AG04449 (cell line): ENCODE results near the gene FERMT3.

Experiments
- CTCF ChIA-PET: fragments of 350-600 bp; formaldehyde crosslinking; extraction: SDS; loops from one replicate; lab custom pipeline; 2021; ENCODE audit warnings: antibody characterized with exemption; lab: Yijun Ruan, JAX
- POLR2A ChIA-PET: fragments of 400-600, 350-600 bp; formaldehyde crosslinking; extraction: SDS; loops from one replicate; lab custom pipeline; 2020; ENCODE audit warnings: antibody characterized with exemption, inconsistent platforms; lab: Yijun Ruan, JAX
- DNase-seq: peaks from one replicate; pipeline ENCODE4 v3.0.0-alpha.2; 2010; ENCODE audit warnings: low read depth, low spot score
- H3K4me3 ChIP-seq: 2 replicates; pipeline ENCODE4 v1.5.1; 2011; ENCODE audit warnings: low read depth, mild to moderate bottlenecking, control low read depth, low read length
- CTCF ChIP-seq: IDR thresholded peaks from one replicate; pipeline ENCODE4 v1.5.1; 2011; ENCODE audit warnings: mild to moderate bottlenecking, moderate library complexity, low read length, control low read depth, inconsistent platforms; ENCODE audit not compliant: insufficient read depth; ENCODE audit errors: missing control alignments

The FERMT3 gene

GRCh38 chr11:64219755-64220154 is 13.2 kb downstream of the FERMT3 start:
- ChIA-PET POLR2A (interaction anchor here (0.7 kb wide), 1 partner anchor 58 kb away, joined by 3 read pairs; no protein-coding TSS in a partner anchor), CTCF (interaction anchor here (1.2 to 9.1 kb wide), 2 partner anchors 15 to 32 kb away, joined by 3 to 86 read pairs; partner anchors contain the start of gene FERMT3)
- no peak for DNase-seq
- TF ChIP-seq CTCF: no peak
- no peak overlapping the region for H3K4me3 ChIP-seq

- H3K4me3 ChIP-seq: no peak overlapping the region
- no peak for DNase-seq
- CTCF ChIA-PET: interaction anchor here (1.2 to 9.1 kb wide), 2 partner anchors 15 to 32 kb away, joined by 3 to 86 read pairs; partner anchors contain the start of gene FERMT3
- no peak for TF ChIP-seq CTCF
- POLR2A ChIA-PET: no interaction called here
Measured at GRCh38 chr11:64220271-64220670, 13.8 kb downstream of the FERMT3 start.

GRCh38 chr11:64220798-64221197 is 14.3 kb downstream of the FERMT3 start:
- ChIA-PET CTCF (interaction anchor here (1.2 to 9.1 kb wide), 2 partner anchors 16 to 31 kb away, joined by 3 to 86 read pairs; partner anchors contain the start of gene FERMT3), POLR2A (no interaction called here)
- TF ChIP-seq CTCF: no peak
- H3K4me3 ChIP-seq: no peak overlapping the region
- DNase-seq: no peak

- CTCF ChIA-PET: interaction anchor here (0.5 to 5.2 kb wide), 3 partner anchors 15 to 82 kb away, joined by 3 to 56 read pairs (median 10); partner anchors contain the start of gene FERMT3
- no peak for DNase-seq
- H3K4me3 ChIP-seq: no peak overlapping the region
- POLR2A ChIA-PET: no interaction called here
- no peak for TF ChIP-seq CTCF
Measured at GRCh38 chr11:64222651-64223000, 16.1 kb downstream of the FERMT3 start.

GRCh38 chr11:64223001-64223651 is 16.6 kb downstream of the FERMT3 start:
- ChIA-PET POLR2A (no interaction called here), CTCF (interaction anchor here (0.5 to 5.2 kb wide), 6 partner anchors 11 to 81 kb away, joined by 3 to 56 read pairs (median 5); partner anchors contain the start of gene FERMT3)
- DNase-seq: no peak
- H3K4me3 ChIP-seq: no peak overlapping the region
- TF ChIP-seq CTCF: no peak

GRCh38 chr11:64224151-64224890 is 17.8 kb downstream of the FERMT3 start:
- ChIA-PET CTCF (interaction anchor here (1.0 to 5.2 kb wide), 4 partner anchors 12 to 80 kb away, joined by 3 to 56 read pairs (median 8); partner anchors contain the start of gene FERMT3), POLR2A (no interaction called here)
- no peak overlapping the region for H3K4me3 ChIP-seq
- no peak for DNase-seq
- TF ChIP-seq CTCF: no peak
